Neural cell (in vitro differentiated cells): ENCODE results near the gene PIGK. TPM values are rescaled to one million over a fixed set of nuclear protein-coding genes. Genes with fewer than 3 reads are reported as not detected.

Experiments
- H2AFZ ChIP-seq: fragments of 200-600, 300-800 bp; sonication (generic), shearing (Covaris generic); 2 replicates; pipeline ENCODE4 v1.6.0; 2014; ENCODE audit warnings: low read depth, mild to moderate bottlenecking, antibody characterized with exemption, low read length, moderate library complexity
- H3F3A ChIP-seq: fragments of 200-600 bp; shearing (Covaris generic); 2 replicates; pipeline ENCODE4 v1.6.1; 2016; ENCODE audit warnings: mild to moderate bottlenecking, moderate library complexity, mixed read lengths, antibody characterized with exemption, low read length; ENCODE audit not compliant: insufficient read depth, poor library complexity, severe bottlenecking
- H3K27ac ChIP-seq: fragments of 200-600, 300-800 bp; sonication (generic), shearing (Covaris generic); 2 replicates; pipeline ENCODE4 v1.5.1; 2014; ENCODE audit warnings: mild to moderate bottlenecking, low read length, moderate library complexity
- H3K27me3 ChIP-seq: fragments of 300-800, 200-600 bp; sonication (generic), shearing (Covaris generic); 2 replicates; pipeline ENCODE4 v1.6.0; 2014; ENCODE audit warnings: mild to moderate bottlenecking, low read depth, low read length, moderate library complexity; ENCODE audit not compliant: insufficient read depth
- H3K36me3 ChIP-seq: fragments of 300-800, 200-600 bp; sonication (generic), shearing (Covaris generic); 2 replicates; pipeline ENCODE4 v1.5.1; 2014; ENCODE audit warnings: mild to moderate bottlenecking, antibody characterized with exemption, low read length, moderate library complexity; ENCODE audit not compliant: insufficient read depth
- H3K4me2 ChIP-seq: fragments of 300-800, 200-600 bp; sonication (generic), shearing (Covaris generic); 2 replicates; pipeline ENCODE4 v1.6.0; 2014; ENCODE audit warnings: mild to moderate bottlenecking, low read length
- H3K4me3 ChIP-seq: fragments of 300-800, 200-600 bp; sonication (generic), shearing (Covaris generic); 2 replicates; pipeline ENCODE4 v1.5.1; 2014; ENCODE audit warnings: mild to moderate bottlenecking, low read length, moderate library complexity
- H3K79me2 ChIP-seq: fragments of 200-600 bp; shearing (Covaris generic); replicated peaks from 2 replicates; pipeline ENCODE4 v1.6.0; 2014; ENCODE audit warnings: mild to moderate bottlenecking, low read length, moderate library complexity; ENCODE audit not compliant: insufficient read depth
- H3K9ac ChIP-seq: fragments of 300-800, 200-600 bp; sonication (generic), shearing (Covaris generic); 2 replicates; pipeline ENCODE4 v1.6.1; 2016; ENCODE audit warnings: mild to moderate bottlenecking, low read length, mixed read lengths
- H3K9me2 ChIP-seq: fragments of 200-600 bp; shearing (Covaris generic); 2 replicates; pipeline ENCODE4 v1.6.1; 2016; ENCODE audit warnings: mild to moderate bottlenecking, low read length, mixed read lengths; ENCODE audit not compliant: insufficient read depth
- H3K9me3 ChIP-seq: fragments of 200-600, 300-800 bp; sonication (generic), shearing (Covaris generic); 2 replicates; pipeline ENCODE4 v1.6.1; 2016; ENCODE audit warnings: mild to moderate bottlenecking, mixed run types, low read length, moderate library complexity, mixed read lengths
- H4K20me1 ChIP-seq: fragments of 200-600 bp; shearing (Covaris generic); 2 replicates; pipeline ENCODE4 v1.6.1; 2016; ENCODE audit warnings: mild to moderate bottlenecking, mixed run types; ENCODE audit not compliant: insufficient read depth
- CTCF ChIP-seq: fragments of 450-650 bp; IDR thresholded peaks from 2 replicates; pipeline ENCODE4 v1.5.1; 2014; ENCODE audit warnings: antibody characterized with exemption, mild to moderate bottlenecking, moderate library complexity; ENCODE audit not compliant: poor library complexity, severe bottlenecking
- EP300 ChIP-seq: fragments of 450-650 bp; conservative IDR thresholded peaks from 2 replicates; pipeline ENCODE4 v1.6.1; 2014; ENCODE audit warnings: antibody characterized with exemption, mild to moderate bottlenecking, moderate library complexity; ENCODE audit not compliant: poor library complexity, severe bottlenecking
- EZH2 ChIP-seq: fragments of 200-600, 300-800 bp; shearing (Covaris generic), sonication (generic); IDR thresholded peaks from 2 replicates; pipeline ENCODE4 v1.6.1; 2014; ENCODE audit warnings: antibody characterized with exemption, low read length, borderline replicate concordance, mild to moderate bottlenecking; ENCODE audit not compliant: insufficient read depth, poor library complexity, severe bottlenecking
- MXI1 ChIP-seq: fragments of 450-650 bp; conservative IDR thresholded peaks from 2 replicates; pipeline ENCODE4 v1.6.1; 2014; ENCODE audit warnings: antibody characterized with exemption, mild to moderate bottlenecking; ENCODE audit not compliant: poor library complexity, severe bottlenecking
- POLR2AphosphoS5 ChIP-seq: IDR thresholded peaks from 2 replicates; pipeline ENCODE4 v1.6.1; 2012
- RAD21 ChIP-seq: fragments of 450-650 bp; conservative IDR thresholded peaks from 2 replicates; pipeline ENCODE4 v1.6.1; 2014; ENCODE audit warnings: antibody characterized with exemption, mild to moderate bottlenecking, moderate library complexity
- SMC3 ChIP-seq: fragments of 450-650 bp; conservative IDR thresholded peaks from 2 replicates; pipeline ENCODE4 v1.6.1; 2014; ENCODE audit warnings: antibody characterized with exemption, mild to moderate bottlenecking, moderate library complexity; ENCODE audit not compliant: poor library complexity
- TAF1 ChIP-seq: IDR thresholded peaks from 2 replicates; pipeline ENCODE4 v1.6.1; 2012; ENCODE audit warnings: low read depth
- polyA plus RNA-seq: library from polyadenylated mRNA; depleted of rRNA; stranded (reverse); fragments of >200 nt; gene quantifications from 2 replicates; pipeline ENCODE4 v1.2.3, GENCODE V29; 2014
- TF ChIP-seq, protein P1 (sequence below): IDR thresholded peaks from 2 replicates; pipeline ENCODE4 v1.6.1; 2012; ENCODE audit warnings: borderline replicate concordance

The PIGK gene
- polyA plus RNA-seq, 1 donor from 2014 or later: 24.3 TPM

- Histone ChIP-seq H3K9ac (no peak overlapping the region), H3K79me2 (no peaks in the 10 kb centered on the region), H3K4me2 (no peak overlapping the region), H2AFZ (no peak overlapping the region), H4K20me1 (no peaks in the 10 kb centered on the region), H3K9me2 (no peaks in the 10 kb centered on the region), H3K27me3 (no peaks in the 10 kb centered on the region), H3K36me3 (no peaks in the 10 kb centered on the region), H3K27ac (no peak overlapping the region), H3K9me3 (no peaks in the 10 kb centered on the region), H3K4me3 (no peak overlapping the region), H3F3A (no peaks in the 10 kb centered on the region)
- TF ChIP-seq RAD21 (no peak), CTCF (no peak), EZH2 (no peak), MXI1 (no peak), POLR2AphosphoS5 (no peak), SMC3 (no peak), EP300 (no peak), TAF1 (no peak)
- TF ChIP-seq, protein P1, sequence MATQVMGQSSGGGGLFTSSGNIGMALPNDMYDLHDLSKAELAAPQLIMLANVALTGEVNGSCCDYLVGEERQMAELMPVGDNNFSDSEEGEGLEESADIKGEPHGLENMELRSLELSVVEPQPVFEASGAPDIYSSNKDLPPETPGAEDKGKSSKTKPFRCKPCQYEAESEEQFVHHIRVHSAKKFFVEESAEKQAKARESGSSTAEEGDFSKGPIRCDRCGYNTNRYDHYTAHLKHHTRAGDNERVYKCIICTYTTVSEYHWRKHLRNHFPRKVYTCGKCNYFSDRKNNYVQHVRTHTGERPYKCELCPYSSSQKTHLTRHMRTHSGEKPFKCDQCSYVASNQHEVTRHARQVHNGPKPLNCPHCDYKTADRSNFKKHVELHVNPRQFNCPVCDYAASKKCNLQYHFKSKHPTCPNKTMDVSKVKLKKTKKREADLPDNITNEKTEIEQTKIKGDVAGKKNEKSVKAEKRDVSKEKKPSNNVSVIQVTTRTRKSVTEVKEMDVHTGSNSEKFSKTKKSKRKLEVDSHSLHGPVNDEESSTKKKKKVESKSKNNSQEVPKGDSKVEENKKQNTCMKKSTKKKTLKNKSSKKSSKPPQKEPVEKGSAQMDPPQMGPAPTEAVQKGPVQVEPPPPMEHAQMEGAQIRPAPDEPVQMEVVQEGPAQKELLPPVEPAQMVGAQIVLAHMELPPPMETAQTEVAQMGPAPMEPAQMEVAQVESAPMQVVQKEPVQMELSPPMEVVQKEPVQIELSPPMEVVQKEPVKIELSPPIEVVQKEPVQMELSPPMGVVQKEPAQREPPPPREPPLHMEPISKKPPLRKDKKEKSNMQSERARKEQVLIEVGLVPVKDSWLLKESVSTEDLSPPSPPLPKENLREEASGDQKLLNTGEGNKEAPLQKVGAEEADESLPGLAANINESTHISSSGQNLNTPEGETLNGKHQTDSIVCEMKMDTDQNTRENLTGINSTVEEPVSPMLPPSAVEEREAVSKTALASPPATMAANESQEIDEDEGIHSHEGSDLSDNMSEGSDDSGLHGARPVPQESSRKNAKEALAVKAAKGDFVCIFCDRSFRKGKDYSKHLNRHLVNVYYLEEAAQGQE: no peak
Measured at GRCh38 chr1:77104672-77105071, 114.6 kb downstream of the PIGK start.

DNA sequence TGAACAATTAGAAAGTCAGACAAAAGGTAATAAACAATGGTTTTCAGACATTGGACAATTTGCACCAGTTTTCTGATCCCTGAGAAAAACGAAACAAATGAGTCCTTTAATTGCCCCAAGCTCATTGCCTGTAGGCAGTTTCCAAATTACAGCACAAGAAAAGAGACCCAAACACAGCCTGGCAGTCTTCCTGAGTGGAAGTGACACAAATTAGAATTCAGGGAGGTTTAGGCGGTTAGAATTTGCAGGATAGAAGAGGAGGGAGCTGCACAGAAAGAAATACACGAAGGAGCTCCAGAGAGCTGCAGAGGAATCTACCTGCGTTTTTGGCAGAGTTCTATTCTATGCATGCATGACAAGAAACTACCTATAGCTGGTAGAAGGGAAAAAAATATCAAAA is 115.7 kb downstream of the PIGK start:
- no peaks in the 10 kb centered on the region for H3F3A ChIP-seq
- no peak overlapping the region for H3K4me3 ChIP-seq
- no peak overlapping the region for H2AFZ ChIP-seq
- H3K9me2 ChIP-seq: no peaks in the 10 kb centered on the region
- H3K27me3 ChIP-seq: no peaks in the 10 kb centered on the region
- H3K27ac ChIP-seq: no peak overlapping the region
- no peaks in the 10 kb centered on the region for H3K9me3 ChIP-seq
- H3K36me3 ChIP-seq: no peaks in the 10 kb centered on the region
- no peaks in the 10 kb centered on the region for H4K20me1 ChIP-seq
- no peak overlapping the region for H3K9ac ChIP-seq
- H3K79me2 ChIP-seq: no peaks in the 10 kb centered on the region
- no peak overlapping the region for H3K4me2 ChIP-seq
- no peak for TF ChIP-seq EP300

- Histone ChIP-seq H3K36me3 (no peaks in the 10 kb centered on the region), H4K20me1 (no peaks in the 10 kb centered on the region), H3K9me3 (no peaks in the 10 kb centered on the region), H2AFZ (no peak overlapping the region), H3F3A (no peaks in the 10 kb centered on the region), H3K27ac (no peak overlapping the region), H3K9me2 (no peaks in the 10 kb centered on the region), H3K9ac (no peak overlapping the region), H3K79me2 (no peaks in the 10 kb centered on the region), H3K4me2 (no peak overlapping the region), H3K4me3 (no peak overlapping the region), H3K27me3 (no peaks in the 10 kb centered on the region)
- no peak for TF ChIP-seq TAF1
- TF ChIP-seq MXI1: no peak
- TF ChIP-seq POLR2AphosphoS5: no peak
- TF ChIP-seq, protein P1: no peak
- TF ChIP-seq EZH2: no peak
- no peak for TF ChIP-seq RAD21
- TF ChIP-seq CTCF: no peak
- no peak for TF ChIP-seq SMC3
- TF ChIP-seq EP300: no peak
Measured at GRCh38 chr1:77100875-77101274, 118.4 kb downstream of the PIGK start.
